ENCODE results near the gene SMIM44. TPM values are rescaled to one million over a fixed set of nuclear protein-coding genes. Genes with fewer than 3 reads are reported as not detected.
"Not testable (repeated sequence)": the region's sequence is repeated elsewhere in the genome, so short reads cannot be mapped to it uniquely, and the experiment has no call there.

Gene SMIM44
- total RNA-seq, 1 donor from 2014 or later = not detected

GRCh38 chr19:3466635-3467034 is 16.6 kb downstream of the SMIM44 start:
- ATAC-seq (peak; percentile 61), DNase-seq (no peak)
- intact Hi-C loops (cut with micrococcal nuclease) = no loop called here

- DNase-seq (no peak), ATAC-seq (peak; percentile 6)
- intact Hi-C loops (cut with micrococcal nuclease) = no loop called here
Observed at GRCh38 chr19:3465552-3465951, 17.7 kb downstream of the SMIM44 start.

GRCh38 chr19:3464587-3465235 is 18.5 kb downstream of the SMIM44 start:
- intact Hi-C loops (cut with micrococcal nuclease) = no loop called here
- DNase-seq = no peak

GRCh38 chr19:3463714-3464586 is 19.3 kb downstream of the SMIM44 start:
- intact Hi-C loops (cut with micrococcal nuclease) = no loop called here
- no peak for DNase-seq
- no peak for ATAC-seq

More at GRCh38 chr19:3464587-3465235, 18.5 kb downstream of the SMIM44 start:
- ATAC-seq = no peak

- ATAC-seq = no peak
- DNase-seq = no peak
- intact Hi-C loops (cut with micrococcal nuclease) = no loop called here
Observed at GRCh38 chr19:3462991-3463713, 20.1 kb downstream of the SMIM44 start.

GRCh38 chr19:3459965-3460582 is 23.2 kb downstream of the SMIM44 start:
- ATAC-seq = no peak
- intact Hi-C loops (cut with micrococcal nuclease) = no loop called here
- DNase-seq = no peak

GRCh38 chr19:3459089-3459881 is 24.0 kb downstream of the SMIM44 start:
- DNase-seq = peak; percentile 90

GRCh38 chr19:3458229-3459088 is 24.8 kb downstream of the SMIM44 start:
- ATAC-seq (peak; percentile 52), DNase-seq (no peak)
- intact Hi-C loops (cut with micrococcal nuclease) = no loop called here

More at GRCh38 chr19:3459089-3459881, 24.0 kb downstream of the SMIM44 start:
- peak; percentile 88 for ATAC-seq
- intact Hi-C loops (cut with micrococcal nuclease) = no loop called here

GRCh38 chr19:3457528-3458228 is 25.6 kb downstream of the SMIM44 start:
- intact Hi-C loops (cut with micrococcal nuclease) = no loop called here
- no peak for DNase-seq
- peak; percentile 3 for ATAC-seq

GRCh38 chr19:3456925-3457527 is 26.2 kb downstream of the SMIM44 start:
- ATAC-seq (no peak), DNase-seq (no peak)
- intact Hi-C loops (cut with micrococcal nuclease) = no loop called here

- intact Hi-C loops (cut with micrococcal nuclease) = no loop called here
- ATAC-seq = no peak
- DNase-seq = no peak
Observed at GRCh38 chr19:3455960-3456601, 27.2 kb downstream of the SMIM44 start.

- intact Hi-C loops (cut with micrococcal nuclease) = no loop called here
- ATAC-seq (no peak), DNase-seq (no peak)
Observed at GRCh38 chr19:3455393-3455955, 27.8 kb downstream of the SMIM44 start.

GRCh38 chr19:3454656-3455392 is 28.4 kb downstream of the SMIM44 start:
- intact Hi-C loops (cut with micrococcal nuclease) = no loop called here
- DNase-seq = no peak
- ATAC-seq = no peak

- no peak for DNase-seq
- intact Hi-C loops (cut with micrococcal nuclease) = no loop called here
- no peak for ATAC-seq
Observed at GRCh38 chr19:3453840-3454239, 29.4 kb downstream of the SMIM44 start.

GRCh38 chr19:3452942-3453214 is 30.4 kb downstream of the SMIM44 start:
- intact Hi-C loops (cut with micrococcal nuclease); DNase-seq; ATAC-seq: not testable (repeated sequence)
